IMR-90 (cell line): ENCODE data around the gene LTBP1. TPM values are rescaled to one million over a fixed set of nuclear protein-coding genes. Genes with fewer than 3 reads are reported as not detected.
"Not testable (repeated sequence)": the region's sequence is repeated elsewhere in the genome, so short reads cannot be mapped to it uniquely, and the experiment has no call there.

Experiments
- ATAC-seq: fragments of 200-7000 bp; cut with Tn5 transposase; 2 replicates; pipeline ENCODE4 v1.9.1; 2020; ENCODE audit warnings: low read depth, mild to moderate bottlenecking, moderate library complexity
- BruUV-seq: library from RNA; stranded (reverse); fragments of 400-500 nt; replicated peaks from 2 replicates; lab custom pipeline; 2021; lab: Mats Ljungman, UMichigan
- CTCF ChIA-PET: fragments of 300-600 bp; formaldehyde crosslinking; extraction: SDS; loops from one replicate; lab custom pipeline; 2021; ENCODE audit warnings: antibody characterized with exemption; lab: Yijun Ruan, JAX
- POLR2A ChIA-PET: fragments of 300-600 bp; sonication (Branson Sonifier 250); formaldehyde crosslinking; loops from one replicate; lab custom pipeline; 2022; ENCODE audit warnings: antibody characterized with exemption; ENCODE audit not compliant: unreplicated experiment; lab: Charles Lee
- DNase-seq: peaks from one replicate; pipeline ENCODE4 v3.0.0; 2013
- H2AFZ ChIP-seq: replicated peaks from 2 replicates; pipeline ENCODE3; 2013; ENCODE audit warnings: low read length, mild to moderate bottlenecking; ENCODE audit not compliant: poor library complexity
- H2AK5ac ChIP-seq: 2 replicates; pipeline ENCODE4 v1.6.1; 2013; ENCODE audit warnings: low read depth, low read length, inconsistent platforms
- H2AK9ac ChIP-seq: replicated peaks from 2 replicates; pipeline ENCODE3; 2013; ENCODE audit warnings: mild to moderate bottlenecking, low read depth, low read length, moderate library complexity; ENCODE audit not compliant: poor library complexity
- H2BK120ac ChIP-seq: 2 replicates; pipeline ENCODE4 v1.6.1; 2013; ENCODE audit warnings: low read depth, low read length, inconsistent platforms
- H2BK15ac ChIP-seq: 3 replicates; pipeline ENCODE4 v1.6.1; 2013; ENCODE audit warnings: low read depth, low read length, inconsistent platforms
- H2BK20ac ChIP-seq: 2 replicates; pipeline ENCODE4 v1.6.1; 2013; ENCODE audit warnings: low read depth, mild to moderate bottlenecking, inconsistent platforms, low read length, moderate library complexity
- H2BK5ac ChIP-seq: 2 replicates; pipeline ENCODE4 v1.6.1; 2013; ENCODE audit warnings: mild to moderate bottlenecking, low read depth, low read length, inconsistent platforms; ENCODE audit not compliant: poor library complexity, severe bottlenecking
- H3K14ac ChIP-seq: replicated peaks from 2 replicates; pipeline ENCODE4 v1.6.1; 2013; ENCODE audit warnings: low read depth, low read length, inconsistent platforms
- H3K18ac ChIP-seq: 2 replicates; pipeline ENCODE4 v1.6.1; 2013; ENCODE audit warnings: low read depth, low read length, control low read depth
- H3K23ac ChIP-seq: 2 replicates; pipeline ENCODE4 v1.6.1; 2013; ENCODE audit warnings: low read depth, low read length, inconsistent platforms
- H3K27ac ChIP-seq: 2 replicates; pipeline ENCODE4 v1.5.1; 2013; ENCODE audit warnings: mild to moderate bottlenecking, control low read depth, low read length; ENCODE audit not compliant: insufficient read depth
- H3K27me3 ChIP-seq: 2 replicates; pipeline ENCODE4 v1.6.1; 2013; ENCODE audit warnings: low read length; ENCODE audit not compliant: control insufficient read depth, insufficient read depth
- H3K36me3 ChIP-seq: 2 replicates; pipeline ENCODE4 v1.6.1; 2013; ENCODE audit warnings: low read length, mixed read lengths; ENCODE audit not compliant: control insufficient read depth, insufficient read depth
- H3K4ac ChIP-seq: 2 replicates; pipeline ENCODE4 v1.6.1; 2013; ENCODE audit warnings: low read depth, low read length, inconsistent platforms
- H3K4me1 ChIP-seq: 2 replicates; pipeline ENCODE4 v1.6.1; 2013; ENCODE audit warnings: low read length, mixed read lengths; ENCODE audit not compliant: control insufficient read depth, insufficient read depth
- H3K4me2 ChIP-seq: 2 replicates; pipeline ENCODE4 v1.6.1; 2013; ENCODE audit warnings: low read depth, mild to moderate bottlenecking, control low read depth, low read length, moderate library complexity
- H3K4me3 ChIP-seq: 2 replicates; pipeline ENCODE4 v1.5.1; 2013; ENCODE audit warnings: low read depth, mild to moderate bottlenecking, control low read depth, low read length, moderate library complexity; ENCODE audit not compliant: insufficient read depth
- H3K56ac ChIP-seq: 2 replicates; pipeline ENCODE4 v1.6.1; 2013; ENCODE audit warnings: low read length, inconsistent platforms; ENCODE audit not compliant: insufficient read depth; ENCODE audit errors: extremely low read depth
- H3K79me1 ChIP-seq, 2 experiments: 2 replicates each; pipeline ENCODE4 v1.6.1; 2013; ENCODE audit warnings: low read length in 2 of 2, inconsistent platforms in 1 of 2, low read depth in 1 of 2
- H3K9ac ChIP-seq: 2 replicates; pipeline ENCODE4 v1.6.1; 2013; ENCODE audit warnings: low read depth, low read length, control low read depth
- H3K9me1 ChIP-seq: 2 replicates; pipeline ENCODE4 v1.6.1; 2013; ENCODE audit warnings: low read length, inconsistent platforms; ENCODE audit not compliant: insufficient read depth
- H3K9me3 ChIP-seq: 2 replicates; pipeline ENCODE4 v1.6.1; 2013; ENCODE audit warnings: low read length; ENCODE audit not compliant: control insufficient read depth, insufficient read depth
- H4K20me1 ChIP-seq: 2 replicates; pipeline ENCODE4 v1.6.1; 2013; ENCODE audit warnings: low read length, inconsistent platforms; ENCODE audit not compliant: insufficient read depth
- H4K5ac ChIP-seq: 2 replicates; pipeline ENCODE4 v1.6.1; 2013; ENCODE audit warnings: mild to moderate bottlenecking, low read depth, low read length, control low read depth
- H4K8ac ChIP-seq, 2 experiments: 2 replicates each; pipeline ENCODE4 v1.6.1; 2013; ENCODE audit warnings: low read depth in 2 of 2, low read length in 2 of 2, control low read depth in 1 of 2, inconsistent platforms in 1 of 2
- H4K91ac ChIP-seq: 2 replicates; pipeline ENCODE4 v1.6.1; 2013; ENCODE audit warnings: low read depth, low read length, inconsistent platforms; ENCODE audit not compliant: insufficient read depth
- WGBS, 2 experiments: methylation state at CpG; one replicate each; pipeline versions ENCODE4 v1.1.5 to v1.1.7; 2013; ENCODE audit warnings: missing lambda C conversion rate in 2 of 2; ENCODE audit not compliant: insufficient read length in 1 of 2; ENCODE audit errors: extremely low coverage in 2 of 2; 5-methylcytosine and 5-hydroxymethylcytosine counted together
- dilution Hi-C: fragments of 300-500 bp; cut with HindIII; formaldehyde crosslinking; loops from one replicate; pipeline ENCODE4 v1.14.3; 2018; ENCODE audit warnings: low sequenced_read_pairs; ENCODE audit not compliant: unreplicated experiment
- in situ Hi-C: fragments of 300-500 bp; cut with MboI; formaldehyde crosslinking; loops from 3 replicates; pipeline ENCODE4 v1.14.3; 2019; ENCODE audit warnings: low sequenced_read_pairs, inconsistent platforms, mixed read lengths
- intact Hi-C: fragments of 100-400 bp; cut with micrococcal nuclease; formaldehyde crosslinking; loops from 2 replicates; pipeline ENCODE4 v1.10.0; 2022
- polyA plus RNA-seq, 3 experiments: library from polyadenylated mRNA; depleted of rRNA; stranded (reverse); fragments of >200 nt; gene quantifications; 2 replicates each; pipeline ENCODE4 v1.2.3, GENCODE V29; 2012; ENCODE audit warnings: low replicate concordance in 1 of 3
- total RNA-seq: library from RNA; depleted of rRNA; stranded (reverse); fragments of >200 nt; gene quantifications from 2 replicates; pipeline ENCODE4 v1.2.3, GENCODE V29; 2012

The LTBP1 gene
- total and polyA plus RNA-seq, 2 of the 4 experiments (the other 2 are of a cell fraction), result 235 to 326 TPM

- H4K5ac ChIP-seq, H2BK15ac ChIP-seq, H3K4me2 ChIP-seq, H3K9ac ChIP-seq, dilution Hi-C loops, H2AK5ac ChIP-seq, POLR2A ChIA-PET, H3K23ac ChIP-seq, in situ Hi-C loops, H3K4me1 ChIP-seq, H2AK9ac ChIP-seq, H3K9me1 ChIP-seq, H2BK5ac ChIP-seq, CTCF ChIA-PET, H3K18ac ChIP-seq, H3K27me3 ChIP-seq, H4K8ac ChIP-seq, DNase-seq, H3K56ac ChIP-seq, H3K9me3 ChIP-seq, H3K14ac ChIP-seq, H2AFZ ChIP-seq, H2BK120ac ChIP-seq, H4K91ac ChIP-seq, BruUV-seq, H3K4ac ChIP-seq, H2BK20ac ChIP-seq, H3K4me3 ChIP-seq, H3K36me3 ChIP-seq, H3K27ac ChIP-seq, ATAC-seq: not testable (repeated sequence)
- Histone ChIP-seq H3K79me1 (peaks cover 53 to 56% of the 10 kb centered on the region in 2 experiments), H4K20me1 (peaks cover 14% of the 10 kb centered on the region)
- intact Hi-C loops, result loop anchor here (5.0 kb wide), 1 partner anchor 34 kb away; no protein-coding TSS in a partner anchor
- no CpG with 5 or more reads among the region's 1 CpG for WGBS, 2 experiments
Measured at GRCh38 chr2:32973772-32974171, 27.0 kb downstream of the LTBP1 start.
